ENCODE results near the gene LMF1. TPM values are rescaled to one million over a fixed set of nuclear protein-coding genes. Genes with fewer than 3 reads are reported as not detected.

Gene LMF1
- polyA plus RNA-seq, 6 donors from 2014 or later = 8.2 to 19.6 (median 13.2) TPM

DNA sequence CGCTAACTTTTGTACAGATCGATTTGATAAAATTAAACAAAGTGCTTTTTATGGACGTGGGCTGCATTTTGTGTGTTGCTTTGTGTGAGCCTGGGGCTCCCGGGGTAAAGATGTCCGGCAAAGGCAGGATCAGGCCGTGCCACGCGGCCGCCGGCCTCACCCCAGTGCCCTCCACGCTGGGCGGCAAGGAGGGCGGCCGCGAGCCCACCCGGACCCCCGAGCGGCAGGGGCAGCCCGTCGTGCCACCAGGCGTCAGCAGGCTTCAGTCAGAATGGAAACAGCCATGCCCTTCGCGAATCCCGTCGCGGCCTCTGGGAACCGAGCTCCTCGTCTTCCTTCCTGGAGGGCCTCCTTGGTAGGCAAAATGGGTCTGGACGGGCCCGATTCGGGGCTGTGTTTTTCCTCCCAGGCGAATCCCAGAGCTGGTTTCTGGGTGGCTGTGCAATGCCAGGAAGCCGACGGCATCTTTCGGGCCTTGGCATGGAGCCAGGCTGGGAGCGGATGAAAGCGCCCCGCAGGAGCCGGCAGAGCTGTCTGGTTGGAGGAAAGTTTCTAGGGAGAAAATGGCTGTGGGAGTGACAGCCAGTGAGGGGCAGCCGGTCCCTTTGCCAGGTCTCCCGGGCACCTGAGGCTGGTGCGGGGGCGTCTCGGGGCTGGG, 16.3 kb upstream of the LMF1 start:
- Mint-ChIP-seq H3K4me3 (no peak overlapping the region), H3K36me3 (no peaks in the 10 kb centered on the region), H3K27ac (no peak overlapping the region), H3K27me3 (peaks cover 0 to 18% (median 4%) of the 10 kb centered on the region in 3 donors), H3K4me1 (no peaks in the 10 kb centered on the region), H3K9me3 (no peaks in the 10 kb centered on the region)
- DNase-seq (no peak), ATAC-seq (ENCODE audit: low read depth in 2 of 2) (no peak)

DNA sequence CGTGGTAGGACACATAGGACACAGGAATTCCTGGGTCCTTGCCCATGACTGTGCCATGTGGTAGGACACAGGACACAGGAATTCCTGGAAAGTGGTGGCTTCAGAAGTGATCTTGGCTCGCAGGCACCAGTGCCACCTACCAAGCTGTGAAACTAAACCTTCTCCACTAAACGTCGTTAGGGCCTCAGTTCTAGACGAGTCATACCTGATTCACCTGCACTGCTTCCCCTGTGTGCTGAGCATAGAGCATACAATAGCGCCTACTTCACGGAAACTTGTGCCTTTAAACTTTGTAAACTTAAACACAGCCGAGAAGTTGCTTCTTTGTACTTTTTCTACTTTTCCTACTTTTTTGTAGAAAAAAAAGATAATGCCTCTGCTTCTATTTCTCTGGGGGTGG, 15.6 kb upstream of the LMF1 start:
- H3K27ac Mint-ChIP-seq = no peak overlapping the region
- H3K27me3 Mint-ChIP-seq = peaks cover 0 to 15% (median 4%) of the 10 kb centered on the region in 3 donors
- ATAC-seq (ENCODE audit: low read depth in 2 of 2) = no peak

DNA sequence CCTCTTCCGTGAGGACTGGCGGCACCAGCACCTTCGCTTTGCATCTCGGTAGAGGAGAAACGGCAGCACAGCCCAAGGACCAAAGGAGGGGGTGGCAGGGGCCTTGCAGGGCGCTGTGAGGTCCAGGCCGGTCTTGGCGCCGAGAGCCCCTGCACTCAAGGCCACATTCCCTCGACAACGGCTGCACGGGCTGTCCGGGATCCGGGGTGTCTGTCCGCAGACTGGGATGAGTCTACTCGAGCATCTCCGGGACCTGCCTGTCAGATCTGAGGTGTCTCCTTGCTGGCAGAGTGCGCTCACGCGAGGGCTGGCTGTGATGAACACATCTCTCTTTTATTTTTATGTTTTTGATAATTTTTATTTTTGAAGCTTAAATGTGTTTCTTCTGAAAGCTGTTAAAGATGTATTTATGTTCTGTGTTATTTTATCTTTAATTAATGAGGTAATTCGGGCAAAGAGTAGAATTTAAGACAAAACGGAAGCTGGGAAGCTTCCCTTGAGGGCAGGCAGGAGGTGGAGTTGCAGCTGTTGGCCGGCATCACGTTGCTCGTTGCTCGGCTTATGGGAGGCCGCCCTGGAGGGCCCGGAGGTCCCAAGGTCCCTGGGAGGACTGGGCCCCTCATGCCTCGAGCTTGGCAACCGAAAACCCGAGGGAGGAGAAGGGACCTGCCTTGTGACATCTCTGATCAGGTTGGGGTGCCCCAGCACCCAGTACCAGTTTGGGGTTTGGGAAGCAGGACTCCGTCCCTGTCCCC, 15.0 kb upstream of the LMF1 start:
- no peaks in the 10 kb centered on the region for H3K36me3 Mint-ChIP-seq
- peaks cover 0 to 4% (median 3%) of the 10 kb centered on the region in 3 donors for H3K4me1 Mint-ChIP-seq
- H3K4me3 Mint-ChIP-seq = peak overlapping the region in 1 of 8 donors; percentile 8

More for the DNA sequence above, 15.6 kb upstream of the LMF1 start:
- Mint-ChIP-seq H3K4me1 (no peaks in the 10 kb centered on the region), H3K36me3 (no peaks in the 10 kb centered on the region), H3K9me3 (no peaks in the 10 kb centered on the region), H3K4me3 (peak overlapping the region in 1 of 8 donors; percentile 8)
- no peak for DNase-seq

DNA sequence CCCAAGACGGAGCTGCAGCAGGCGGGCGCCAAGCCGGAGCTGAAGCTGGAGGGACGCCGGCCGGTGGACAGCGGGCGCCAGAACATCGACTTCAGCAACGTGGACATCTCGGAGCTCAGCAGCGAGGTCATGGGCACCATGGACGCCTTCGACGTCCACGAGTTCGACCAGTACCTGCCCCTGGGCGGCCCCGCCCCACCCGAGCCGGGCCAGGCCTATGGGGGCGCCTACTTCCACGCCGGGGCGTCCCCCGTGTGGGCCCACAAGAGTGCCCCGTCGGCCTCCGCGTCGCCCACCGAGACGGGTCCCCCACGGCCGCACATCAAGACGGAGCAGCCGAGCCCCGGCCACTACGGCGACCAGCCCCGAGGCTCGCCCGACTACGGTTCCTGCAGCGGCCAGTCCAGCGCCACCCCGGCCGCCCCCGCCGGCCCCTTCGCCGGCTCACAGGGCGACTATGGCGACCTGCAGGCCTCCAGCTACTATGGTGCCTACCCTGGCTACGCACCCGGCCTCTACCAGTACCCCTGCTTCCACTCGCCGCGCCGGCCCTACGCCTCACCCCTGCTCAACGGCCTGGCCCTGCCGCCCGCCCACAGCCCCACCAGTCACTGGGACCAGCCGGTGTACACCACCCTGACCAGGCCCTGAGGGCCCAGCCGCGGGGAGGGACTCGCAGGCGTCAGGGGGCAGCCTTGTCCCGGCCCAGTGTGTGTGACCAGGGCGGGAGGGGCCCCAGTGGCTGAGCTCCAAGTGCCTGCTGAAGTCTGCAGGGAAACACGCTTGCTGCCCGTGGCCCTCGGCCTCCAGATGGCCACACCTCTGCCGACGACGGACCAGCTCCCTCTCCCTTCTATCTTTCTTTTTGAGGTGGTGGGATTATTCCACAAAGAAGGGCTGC, 14.2 kb upstream of the LMF1 start:
- no peaks in the 10 kb centered on the region for H3K36me3 Mint-ChIP-seq
- no peaks in the 10 kb centered on the region for H3K9me3 Mint-ChIP-seq
- peaks cover 0 to 20% (median 4%) of the 10 kb centered on the region in 3 donors for H3K27me3 Mint-ChIP-seq
- H3K4me1 Mint-ChIP-seq = peaks cover 0 to 4% (median 3%) of the 10 kb centered on the region in 3 donors
- no peak overlapping the region for H3K4me3 Mint-ChIP-seq
- H3K27ac Mint-ChIP-seq = no peak overlapping the region
- DNase-seq = no peak
- ATAC-seq (ENCODE audit: low read depth in 2 of 2) = no peak

More for the DNA sequence above, 15.0 kb upstream of the LMF1 start:
- DNase-seq (no peak), ATAC-seq (ENCODE audit: low read depth in 2 of 2) (no peak)
- Mint-ChIP-seq H3K27me3 (peaks cover 0 to 19% (median 4%) of the 10 kb centered on the region in 3 donors), H3K9me3 (no peaks in the 10 kb centered on the region), H3K27ac (no peak overlapping the region)

DNA sequence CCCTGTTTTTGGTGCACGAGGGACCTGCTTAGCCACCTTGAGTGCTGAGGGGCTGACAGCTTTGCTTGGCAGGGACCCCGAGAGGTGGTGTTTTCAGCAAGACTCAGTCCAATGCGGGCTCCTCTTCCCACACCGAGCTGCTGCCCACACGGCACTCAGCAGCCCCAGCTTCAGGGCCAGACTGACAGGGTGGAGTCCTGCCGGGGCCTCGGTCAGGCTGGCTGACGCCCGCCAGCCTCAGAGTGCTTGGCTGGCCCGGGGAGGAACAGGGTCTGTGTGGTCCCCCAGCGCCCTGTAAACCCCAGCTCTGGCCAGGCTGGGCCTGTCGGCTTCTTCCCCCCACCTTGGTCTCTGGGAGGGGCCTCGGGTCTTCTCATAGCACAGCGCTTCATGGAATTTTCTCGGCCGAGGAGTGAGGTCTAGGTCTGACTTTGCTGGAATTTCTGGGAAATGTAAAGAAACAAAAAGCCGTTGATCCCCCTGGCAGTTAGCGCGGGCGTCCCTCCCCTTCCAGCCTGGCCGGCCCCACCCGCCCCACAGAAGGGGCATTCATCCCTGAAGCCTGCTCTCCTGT, 13.4 kb upstream of the LMF1 start:
- Mint-ChIP-seq H3K27me3 (peaks cover 4 to 28% (median 6%) of the 10 kb centered on the region in 3 donors), H3K4me1 (peaks cover 0 to 7% (median 4%) of the 10 kb centered on the region in 3 donors), H3K27ac (no peak overlapping the region), H3K36me3 (no peaks in the 10 kb centered on the region), H3K9me3 (no peaks in the 10 kb centered on the region), H3K4me3 (no peak overlapping the region)
- DNase-seq (no peak), ATAC-seq (ENCODE audit: low read depth in 2 of 2) (no peak)

DNA sequence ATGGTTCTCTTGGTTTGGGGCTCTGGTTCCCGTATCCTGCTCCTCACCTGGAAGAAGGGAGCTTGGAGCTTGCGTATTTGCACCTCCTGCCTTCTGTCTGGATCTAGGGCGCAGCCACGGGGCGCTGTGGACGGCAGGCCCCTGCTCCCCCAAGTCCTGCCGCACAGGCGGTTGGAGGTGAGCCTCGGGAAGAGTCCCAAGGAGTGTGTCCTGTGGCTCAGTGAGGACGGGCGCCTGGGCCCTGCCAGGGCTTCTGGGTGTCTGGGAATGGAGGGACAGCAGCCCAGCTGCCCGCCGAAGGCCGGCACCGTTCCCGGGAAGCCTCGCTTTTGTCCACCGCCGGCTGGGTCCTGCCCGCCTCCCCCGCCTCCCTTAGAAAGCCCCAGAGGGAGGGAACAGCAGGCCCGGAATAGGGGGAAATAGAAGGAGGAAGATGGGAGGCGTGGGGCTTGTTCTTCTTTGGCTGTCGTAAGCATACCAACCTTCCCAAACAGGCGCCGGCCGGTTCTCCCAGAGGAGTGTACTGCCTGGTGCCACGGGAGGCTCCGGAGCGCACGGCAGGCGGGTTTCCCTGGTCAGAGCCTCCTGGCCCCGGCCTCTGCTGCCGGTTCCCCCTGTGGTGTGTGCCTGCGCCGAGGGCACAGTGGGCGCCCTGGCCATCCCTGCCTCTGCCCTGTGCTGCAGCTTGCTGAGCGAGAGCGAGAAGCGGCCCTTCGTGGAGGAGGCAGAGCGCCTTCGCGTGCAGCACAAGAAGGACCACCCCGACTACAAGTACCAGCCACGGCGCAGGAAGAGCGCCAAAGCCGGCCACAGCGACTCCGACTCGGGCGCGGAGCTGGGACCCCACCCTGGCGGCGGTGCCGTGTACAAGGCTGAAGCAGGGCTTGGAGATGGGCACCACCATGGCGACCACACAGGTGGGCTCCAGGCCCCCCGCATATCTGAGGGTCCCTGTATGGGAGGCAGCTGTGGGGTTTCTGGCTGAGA, 12.6 kb upstream of the LMF1 start:
- Mint-ChIP-seq H3K36me3 (no peaks in the 10 kb centered on the region), H3K27me3 (peaks cover 5 to 32% (median 13%) of the 10 kb centered on the region in 3 donors), H3K4me1 (peaks cover 0 to 7% (median 4%) of the 10 kb centered on the region in 3 donors), H3K27ac (peak overlapping the region in 1 of 6 donors; percentile 56), H3K4me3 (peak overlapping the region; percentile 41 to 80 (median 70)), H3K9me3 (no peaks in the 10 kb centered on the region)
- ATAC-seq (ENCODE audit: low read depth in 2 of 2) (no peak), DNase-seq (no peak)

DNA sequence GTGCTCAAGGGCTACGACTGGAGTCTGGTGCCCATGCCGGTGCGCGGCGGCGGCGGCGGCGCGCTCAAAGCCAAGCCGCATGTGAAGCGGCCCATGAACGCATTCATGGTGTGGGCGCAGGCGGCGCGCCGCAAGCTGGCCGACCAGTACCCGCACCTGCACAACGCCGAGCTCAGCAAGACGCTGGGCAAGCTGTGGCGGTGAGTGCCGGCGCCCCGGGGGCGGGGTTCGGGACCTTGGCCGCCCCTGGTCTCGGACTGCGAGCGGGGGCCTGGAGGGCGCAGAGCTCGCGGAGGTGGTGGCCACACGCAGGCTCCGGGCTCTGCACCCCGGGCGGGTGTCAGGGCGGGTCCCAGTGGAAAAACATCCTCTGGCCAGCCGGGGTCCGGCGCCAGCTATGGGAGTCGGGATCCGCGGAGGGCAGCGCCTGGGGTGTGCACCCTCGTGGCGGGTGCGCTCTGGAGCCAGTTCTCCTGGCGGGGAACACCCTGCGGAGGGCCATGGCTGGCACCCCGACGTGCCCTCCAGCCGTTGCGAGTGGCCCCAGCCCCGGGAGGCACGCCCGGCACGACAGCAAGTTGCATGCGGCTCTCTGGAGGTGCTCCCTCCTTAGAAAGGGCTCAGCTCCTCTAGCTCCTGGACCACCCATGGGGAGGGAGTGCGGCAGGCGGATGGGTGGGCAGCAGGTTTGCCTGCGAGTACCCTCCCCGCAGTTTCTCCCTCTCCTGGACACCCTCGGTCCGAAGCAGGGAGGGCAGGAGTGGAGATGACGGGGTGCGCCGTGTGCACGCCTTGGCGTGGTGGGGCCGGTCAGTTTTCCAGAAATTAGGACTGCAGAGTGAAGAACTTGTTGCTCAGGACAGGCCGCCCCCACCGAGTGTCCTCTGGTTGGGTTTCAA, 11.6 kb upstream of the LMF1 start:
- Mint-ChIP-seq H3K36me3 (no peaks in the 10 kb centered on the region), H3K27me3 (peaks cover 14 to 41% (median 23%) of the 10 kb centered on the region in 3 donors), H3K4me3 (peak overlapping the region; percentile 41 to 80 (median 70)), H3K4me1 (peaks cover 0 to 12% (median 4%) of the 10 kb centered on the region in 3 donors), H3K27ac (peak overlapping the region in 1 of 6 donors; percentile 56), H3K9me3 (no peaks in the 10 kb centered on the region)
- no peak for DNase-seq
- peak in 1 of 2 donors; percentile 24 for ATAC-seq (ENCODE audit: low read depth in 2 of 2)

DNA sequence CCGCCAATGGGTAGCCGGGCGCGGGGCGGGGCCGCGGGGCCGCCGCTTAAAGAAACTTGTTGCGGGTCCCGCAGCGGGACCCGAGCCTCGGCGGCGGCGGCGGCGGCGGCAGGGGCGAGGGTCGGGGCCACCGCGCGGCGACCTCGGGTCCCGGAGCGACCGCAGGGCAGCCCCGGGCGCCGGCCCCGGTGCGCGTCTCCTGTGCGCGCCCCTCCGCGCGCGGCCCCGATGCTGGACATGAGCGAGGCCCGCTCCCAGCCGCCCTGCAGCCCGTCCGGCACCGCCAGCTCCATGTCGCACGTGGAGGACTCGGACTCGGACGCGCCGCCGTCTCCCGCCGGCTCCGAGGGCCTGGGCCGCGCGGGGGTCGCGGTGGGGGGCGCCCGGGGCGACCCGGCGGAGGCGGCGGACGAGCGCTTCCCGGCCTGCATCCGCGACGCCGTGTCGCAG, 10.9 kb upstream of the LMF1 start, which contains the start of gene SOX8:
SOX8 (plus strand) TSS at position 76 of the 450 bp plus-strand sequence; CDS start at position 229, 153 bp downstream.
- Mint-ChIP-seq H3K4me3 (peak within 1 kb of the TSS; percentile 59 to 91 (median 86)), H3K4me1 (peaks cover 0 to 12% (median 4%) of the 10 kb centered on the region in 3 donors), H3K27me3 (peaks cover 14 to 45% (median 24%) of the 10 kb centered on the region in 3 donors), H3K36me3 (no peaks in the 10 kb centered on the region), H3K27ac (peak within 1 kb of the TSS in 4 of 6 donors; percentile 76 to 98 (median 86)), H3K9me3 (no peaks in the 10 kb centered on the region)
- ATAC-seq (ENCODE audit: low read depth in 2 of 2) (peak in 1 of 2 donors; percentile 3), DNase-seq (no peak)

DNA sequence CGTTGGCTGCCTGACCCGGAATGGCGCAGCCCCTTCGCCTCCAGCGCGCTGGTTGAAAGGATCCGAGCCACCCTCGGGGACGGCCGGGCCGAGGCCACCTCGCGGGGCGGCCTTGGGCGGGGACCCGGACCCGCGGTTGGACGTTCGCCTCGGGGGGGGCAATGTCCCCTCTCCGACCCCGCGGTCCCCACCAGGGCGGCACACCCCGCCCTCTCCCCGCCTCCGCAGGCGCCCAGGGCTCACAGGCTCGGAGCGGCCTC, 9.7 kb upstream of the LMF1 start:
- H3K4me3 Mint-ChIP-seq = peak overlapping the region in 2 of 8 donors; percentile 38 to 63
- ATAC-seq (ENCODE audit: low read depth in 2 of 2) = peak in 1 of 2 donors; percentile 6

DNA sequence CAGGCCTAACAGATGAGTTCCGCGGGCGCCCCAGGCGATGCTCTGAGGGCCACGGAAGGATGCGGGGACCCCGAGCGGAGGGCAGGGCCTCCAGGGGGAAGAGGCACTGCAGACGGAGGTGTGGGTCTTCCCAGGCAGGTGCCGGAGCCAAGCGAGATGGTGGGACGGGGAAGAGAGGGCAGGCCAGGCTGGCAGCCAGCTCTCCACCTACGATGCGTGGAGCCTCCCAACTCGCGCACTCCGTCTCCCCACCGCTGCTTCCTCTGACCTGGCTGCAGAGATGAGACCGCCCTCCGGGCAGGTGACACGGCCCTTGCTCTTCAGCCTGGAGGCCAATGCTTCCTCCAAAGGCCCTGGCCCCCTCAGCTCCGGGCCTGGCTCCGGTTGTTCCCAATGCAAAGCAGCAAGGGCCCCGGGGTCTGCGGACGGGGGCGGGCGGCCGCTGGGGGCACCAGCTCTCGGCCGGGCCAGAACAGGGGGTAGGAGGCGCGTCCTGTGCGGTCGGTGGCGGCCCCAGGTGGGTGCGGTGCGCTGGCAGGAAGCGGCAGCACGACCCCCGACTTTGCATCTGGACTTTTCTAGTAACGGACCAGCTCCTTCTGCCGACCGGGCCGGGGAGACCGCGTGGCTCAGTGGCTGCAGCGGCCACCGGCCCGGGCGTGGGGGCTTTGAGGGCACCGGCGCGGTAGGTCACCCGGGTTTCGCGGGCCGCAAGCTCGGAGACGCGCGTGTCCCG, 9.2 kb upstream of the LMF1 start:
- Mint-ChIP-seq H3K27ac (peak overlapping the region in 1 of 6 donors; percentile 63), H3K4me1 (peaks cover 0 to 12% (median 4%) of the 10 kb centered on the region in 3 donors), H3K27me3 (peaks cover 14 to 48% (median 24%) of the 10 kb centered on the region in 3 donors), H3K4me3 (peak overlapping the region in 6 of 8 donors; percentile 34 to 75 (median 54)), H3K36me3 (no peaks in the 10 kb centered on the region), H3K9me3 (no peaks in the 10 kb centered on the region)
- DNase-seq = no peak
- peak; percentile 15 to 18 for ATAC-seq (ENCODE audit: low read depth in 2 of 2)

More for the DNA sequence above, 9.7 kb upstream of the LMF1 start:
- no peaks in the 10 kb centered on the region for H3K36me3 Mint-ChIP-seq
- peaks cover 14 to 48% (median 24%) of the 10 kb centered on the region in 3 donors for H3K27me3 Mint-ChIP-seq
- H3K9me3 Mint-ChIP-seq = no peaks in the 10 kb centered on the region
- no peak for DNase-seq
- H3K27ac Mint-ChIP-seq = no peak overlapping the region
- peaks cover 0 to 12% (median 4%) of the 10 kb centered on the region in 3 donors for H3K4me1 Mint-ChIP-seq
